ENCODE data around the gene CUL7.

- no peak for TF ChIP-seq CTCF (IDR thresholded peaks at IDR 0.05)
- TF ChIP-seq POLR2A (IDR thresholded peaks at IDR 0.05) = no peak
- no peak for TF ChIP-seq EP300 (IDR thresholded peaks at IDR 0.05)
- TF ChIP-seq POLR2AphosphoS5 (IDR thresholded peaks at IDR 0.05) = no peak
These were observed 51.8 kb downstream of the CUL7 start for GRCh38 chr6:43001843-43002242.
